ENCODE results near the gene FRAS1.

The FRAS1 gene

GRCh38 chr4:78152795-78153194, 95.7 kb downstream of the FRAS1 start:
- no peak for DNase-seq (ENCODE audit: low spot score)
- in situ Hi-C loops (cut with MboI; ENCODE audit: low sequenced_read_pairs, unreplicated experiment) = no loop called here

GRCh38 chr4:78154972-78155590, 98.0 kb downstream of the FRAS1 start:
- no peak for DNase-seq (ENCODE audit: low spot score)
- TF ChIP-seq CTCF (IDR thresholded peaks at IDR 0.05; ENCODE audit: borderline replicate concordance, control extremely low read depth, extremely low read depth, insufficient read depth, missing control alignments) = no peak
- in situ Hi-C loops (cut with MboI; ENCODE audit: low sequenced_read_pairs, unreplicated experiment) = no loop called here

More at GRCh38 chr4:78152795-78153194, 95.7 kb downstream of the FRAS1 start:
- TF ChIP-seq CTCF (IDR thresholded peaks at IDR 0.05; ENCODE audit: borderline replicate concordance, control extremely low read depth, extremely low read depth, insufficient read depth, missing control alignments) = no peak

GRCh38 chr4:78155616-78156105, 98.5 kb downstream of the FRAS1 start:
- in situ Hi-C loops (cut with MboI; ENCODE audit: low sequenced_read_pairs, unreplicated experiment) = no loop called here
- TF ChIP-seq CTCF (IDR thresholded peaks at IDR 0.05; ENCODE audit: borderline replicate concordance, control extremely low read depth, extremely low read depth, insufficient read depth, missing control alignments) = no peak
- DNase-seq (ENCODE audit: low spot score) = no peak

- no peak for TF ChIP-seq CTCF (IDR thresholded peaks at IDR 0.05; ENCODE audit: borderline replicate concordance, control extremely low read depth, extremely low read depth, insufficient read depth, missing control alignments)
- in situ Hi-C loops (cut with MboI; ENCODE audit: low sequenced_read_pairs, unreplicated experiment) = no loop called here
- DNase-seq (ENCODE audit: low spot score) = no peak
Observed at GRCh38 chr4:78156520-78156919, 99.4 kb downstream of the FRAS1 start.

- no peak for TF ChIP-seq CTCF (IDR thresholded peaks at IDR 0.05; ENCODE audit: borderline replicate concordance, control extremely low read depth, extremely low read depth, insufficient read depth, missing control alignments)
- no peak for DNase-seq (ENCODE audit: low spot score)
- in situ Hi-C loops (cut with MboI; ENCODE audit: low sequenced_read_pairs, unreplicated experiment) = no loop called here
Observed at GRCh38 chr4:78162342-78162741, 105.2 kb downstream of the FRAS1 start.

GRCh38 chr4:78162821-78163220, 105.7 kb downstream of the FRAS1 start:
- in situ Hi-C loops (cut with MboI; ENCODE audit: low sequenced_read_pairs, unreplicated experiment) = no loop called here
- DNase-seq (ENCODE audit: low spot score) = no peak
- TF ChIP-seq CTCF (IDR thresholded peaks at IDR 0.05; ENCODE audit: borderline replicate concordance, control extremely low read depth, extremely low read depth, insufficient read depth, missing control alignments) = no peak

Data from GM13976 (cell line).